ENCODE results near the gene BICRAL.
"Not testable (repeated sequence)": the region's sequence is repeated elsewhere in the genome, so short reads cannot be mapped to it uniquely, and the experiment has no call there.

The BICRAL gene

DNA sequence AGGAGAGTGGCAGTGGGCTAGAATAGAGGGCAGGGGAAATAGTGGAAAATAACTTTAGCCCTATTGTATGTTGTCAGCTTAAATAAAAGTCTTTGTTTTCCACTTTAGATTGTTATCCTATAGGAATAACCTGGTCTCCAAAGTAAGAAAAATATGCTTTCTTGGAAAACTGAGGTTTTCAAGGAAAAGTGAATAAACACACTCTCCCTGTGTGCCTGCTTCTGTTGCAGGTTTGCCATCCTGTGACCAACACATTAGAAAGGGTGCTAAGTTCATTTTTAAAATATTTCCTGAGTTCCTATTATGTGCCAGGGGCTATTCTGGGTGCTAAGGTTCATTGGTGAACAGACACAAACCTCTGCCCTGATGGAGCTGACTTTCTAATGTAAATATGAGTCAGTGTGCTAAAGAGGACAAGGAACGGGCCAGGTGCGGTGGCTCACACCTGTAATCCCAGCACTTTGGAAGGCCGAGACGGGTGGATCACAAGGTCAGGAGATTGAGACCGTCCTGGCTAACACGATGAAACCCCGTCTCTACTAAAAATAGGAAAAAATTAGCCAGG, 23.5 kb downstream of the BICRAL start:
- DNase-seq: no peak

GRCh38 chr6:42806359-42806758, 24.5 kb downstream of the BICRAL start:
- not testable (repeated sequence) for DNase-seq

DNA sequence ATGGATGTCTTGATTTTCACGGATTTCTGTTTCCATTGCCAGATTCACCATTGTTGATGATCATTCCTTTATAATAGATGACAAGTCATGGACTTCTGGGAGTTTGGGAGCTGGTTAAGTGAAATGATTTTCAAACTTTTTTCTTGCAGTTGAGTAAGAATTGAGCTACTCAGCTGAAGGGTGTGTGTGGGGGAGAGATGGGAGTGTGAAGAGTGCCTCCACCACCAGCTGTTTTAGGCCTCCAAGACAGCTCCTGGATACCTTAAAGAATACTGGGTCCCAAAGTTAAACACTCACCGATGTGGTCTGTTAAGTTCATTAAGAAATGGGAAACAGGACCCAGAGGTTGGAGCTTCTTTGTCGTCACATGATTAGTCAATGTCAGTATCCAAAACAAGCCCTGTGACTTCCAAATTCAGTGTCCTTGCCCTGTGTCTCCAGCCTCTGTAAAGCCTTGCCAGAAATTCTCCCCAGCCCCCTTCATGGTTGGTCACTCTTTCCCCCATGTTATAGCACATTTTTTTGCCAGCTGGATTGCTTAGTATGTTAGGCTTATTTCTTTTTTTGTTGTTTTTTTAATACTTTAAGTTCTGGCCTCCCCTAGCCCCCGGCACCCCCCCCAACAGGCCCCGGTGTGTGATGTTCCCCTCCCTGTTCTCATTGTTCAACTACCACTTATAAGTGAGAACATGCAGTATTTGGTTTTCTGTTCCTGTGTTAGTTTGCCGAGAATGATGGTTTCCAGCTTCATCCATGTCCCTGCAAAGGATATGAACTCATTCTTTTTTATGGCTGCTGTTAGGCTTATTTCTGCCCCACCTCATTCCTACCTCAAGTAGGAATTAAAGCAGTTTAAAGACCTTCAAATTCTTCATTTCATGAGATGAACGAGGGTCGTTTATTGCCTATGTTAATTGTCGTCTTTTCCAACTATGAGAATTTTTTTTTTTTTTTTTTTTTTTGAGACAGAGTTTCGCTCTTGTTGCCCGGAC, 26.9 kb downstream of the BICRAL start:
- DNase-seq: no peak

- DNase-seq: no peak
Measured at GRCh38 chr6:42813074-42813645, 31.3 kb downstream of the BICRAL start.

DNA sequence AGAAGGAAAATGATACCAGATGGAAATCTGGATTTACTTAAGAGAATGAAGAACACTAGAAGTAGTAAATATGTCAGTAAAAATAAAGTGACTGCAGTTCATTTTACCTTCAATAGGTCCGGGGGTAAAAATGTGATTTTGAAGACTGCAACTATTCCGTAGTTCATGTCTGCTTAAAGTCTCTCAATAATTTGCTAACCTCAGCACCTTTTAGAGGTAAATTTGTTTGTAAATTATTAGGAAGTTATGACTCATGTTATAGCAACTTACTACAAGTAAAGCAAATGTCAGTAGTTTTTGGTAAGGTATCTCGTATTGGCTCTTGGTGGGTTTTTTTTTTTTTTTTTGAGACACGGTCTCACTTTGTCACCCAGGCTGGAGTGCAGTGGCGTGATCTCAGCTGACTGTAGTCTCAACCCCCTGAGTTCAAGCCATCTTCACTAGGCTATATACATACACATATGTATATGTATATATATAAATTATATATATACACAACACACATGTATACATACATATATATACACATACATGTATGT, 32.1 kb downstream of the BICRAL start:
- DNase-seq: no peak

- DNase-seq: not testable (repeated sequence)
Measured at GRCh38 chr6:42815726-42816125, 33.9 kb downstream of the BICRAL start.

DNA sequence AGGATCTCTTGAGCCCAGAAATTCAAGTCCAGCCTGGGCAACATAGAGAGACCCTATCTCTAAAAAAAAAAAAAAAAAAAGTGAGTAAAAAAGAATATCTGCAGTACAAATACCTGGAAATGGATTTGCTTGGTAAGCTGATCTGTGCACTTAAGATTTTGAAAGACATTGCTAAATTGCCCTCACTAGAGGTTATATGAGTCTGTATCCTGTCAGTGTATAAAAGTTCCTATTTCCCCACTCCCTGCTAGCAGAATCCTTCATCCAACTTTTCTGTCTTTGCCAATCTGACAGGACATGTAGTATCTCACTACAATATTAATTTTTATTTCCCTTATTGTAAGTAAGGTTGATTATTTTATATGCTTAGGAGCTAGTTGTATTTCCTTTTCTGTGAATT, 36.1 kb downstream of the BICRAL start:
- DNase-seq: no peak

DNA sequence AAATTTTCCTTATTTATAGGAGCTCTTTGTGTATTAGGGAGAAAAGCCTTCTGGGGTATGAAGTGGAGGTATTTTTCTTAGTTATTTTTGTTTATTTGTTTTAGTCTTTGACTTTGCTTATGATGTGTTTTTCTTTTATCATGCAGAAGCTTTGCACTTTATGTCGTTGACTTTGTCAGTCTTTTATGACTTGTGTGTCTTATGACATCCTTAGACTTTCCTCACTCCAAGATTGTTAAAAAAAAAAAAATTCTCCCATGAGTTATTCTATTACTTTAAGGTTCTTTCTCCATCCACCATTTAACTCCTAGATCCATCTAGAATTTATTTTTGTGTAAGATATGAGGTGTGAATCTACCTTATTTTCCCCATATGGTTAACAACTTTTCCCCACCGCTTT, 36.6 kb downstream of the BICRAL start:
- no peak for DNase-seq

DNA sequence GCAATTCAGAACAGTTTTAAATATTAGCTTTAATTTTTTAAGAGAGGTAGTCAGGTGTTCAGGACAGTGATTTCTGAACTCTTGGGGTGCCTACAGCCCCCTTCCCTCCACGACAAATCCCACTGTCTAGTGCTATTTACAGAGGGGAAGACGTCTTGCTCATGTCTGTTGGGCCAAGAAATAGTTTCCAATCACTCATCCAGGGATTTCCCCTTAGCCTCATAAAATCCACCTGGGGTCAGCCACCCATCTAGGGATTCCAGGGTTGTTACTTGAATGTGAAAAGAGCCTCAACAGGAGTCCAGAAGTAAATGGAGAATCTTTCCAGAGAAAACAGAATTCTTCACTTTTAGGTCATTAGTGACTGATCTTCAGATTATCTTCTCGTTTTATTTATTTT, 37.0 kb downstream of the BICRAL start:
- DNase-seq: no peak

DNA sequence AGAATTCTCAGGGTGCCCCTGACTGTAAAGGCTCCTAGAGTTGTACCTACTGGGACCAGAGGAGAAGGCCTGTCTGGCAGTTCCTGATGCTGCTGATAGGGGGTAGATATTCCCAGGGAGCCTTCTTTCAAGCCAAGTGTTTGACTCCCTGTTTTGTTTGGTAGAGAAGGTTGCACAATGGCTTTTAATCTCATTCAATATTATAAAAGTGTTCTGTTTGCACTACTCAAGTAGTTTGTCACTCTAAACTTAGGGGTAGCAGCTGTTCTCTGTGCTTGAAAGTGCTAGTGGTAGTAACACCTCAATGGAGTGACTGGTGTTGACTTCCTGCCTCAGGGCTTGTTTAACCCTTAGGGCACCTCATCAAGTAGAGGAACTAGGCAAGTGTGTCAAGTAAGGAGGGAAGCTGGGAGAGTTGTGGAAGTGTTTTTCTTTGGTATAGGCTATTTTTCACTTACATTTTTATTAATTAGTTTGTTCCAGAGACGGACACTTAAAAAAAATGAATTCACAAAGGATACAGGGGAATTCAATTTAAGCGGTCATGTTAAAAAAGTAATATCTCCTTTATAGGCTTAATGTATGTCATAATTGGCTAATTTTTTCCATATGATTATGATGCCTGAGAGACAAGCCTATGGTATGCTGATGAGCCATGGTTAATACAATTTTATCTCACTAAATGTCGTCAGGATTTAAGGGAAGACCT, 38.1 kb downstream of the BICRAL start:
- no peak for DNase-seq

DNA sequence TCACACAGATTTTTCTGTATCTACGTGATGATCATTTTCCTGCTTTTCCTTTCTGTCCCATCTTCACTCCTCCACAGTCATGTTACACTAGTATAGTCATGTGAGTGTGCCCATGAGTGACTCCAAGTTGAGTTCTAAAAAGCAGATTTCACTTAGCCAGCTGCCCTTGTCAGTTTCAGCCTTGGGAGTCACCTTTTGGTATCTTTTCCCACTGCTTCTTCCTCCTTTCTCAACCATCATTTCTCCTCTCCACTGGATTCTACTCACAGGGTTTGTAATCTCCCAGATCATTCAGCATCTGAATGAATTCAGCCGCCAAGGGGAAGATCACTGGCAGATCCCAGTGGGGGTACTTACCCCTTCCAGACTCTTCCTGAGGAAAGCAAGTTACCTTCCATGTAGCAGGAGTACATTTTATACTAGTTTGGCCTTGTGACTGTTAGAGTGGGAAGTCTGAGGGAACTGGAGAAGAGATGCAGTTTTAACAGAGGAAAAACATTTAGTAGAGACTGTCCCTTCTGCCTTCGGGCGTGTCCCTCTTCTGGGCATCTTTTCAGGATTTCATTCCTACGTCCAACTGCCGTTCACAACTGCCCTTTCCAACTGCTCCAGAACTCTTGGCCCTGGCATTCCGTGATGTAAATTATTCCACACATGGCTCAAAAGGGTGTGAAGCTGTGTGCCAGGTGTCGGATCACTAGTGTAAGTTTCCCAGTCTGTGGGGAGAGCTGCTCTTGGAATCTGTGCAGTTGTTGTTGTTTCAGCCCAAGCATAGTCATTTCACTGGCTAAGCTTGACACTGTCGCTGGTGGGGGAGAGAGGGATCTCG, 38.9 kb downstream of the BICRAL start:
- DNase-seq: no peak

DNA sequence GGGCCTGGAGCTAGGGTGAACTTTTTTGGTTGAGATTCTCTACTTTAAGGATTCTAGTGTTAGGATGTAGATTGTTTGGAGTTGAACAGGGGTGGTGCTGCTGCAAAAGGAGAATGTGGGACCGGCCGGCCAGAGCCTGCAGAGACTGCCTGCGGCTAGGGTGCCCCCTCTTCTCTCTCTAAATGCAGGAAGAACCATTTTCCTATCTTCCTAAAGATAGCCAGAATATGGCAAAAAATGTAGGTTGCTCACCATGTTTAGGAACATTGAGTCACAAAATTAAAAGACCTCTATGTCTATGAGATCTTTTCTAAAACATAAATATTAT, 39.5 kb downstream of the BICRAL start:
- DNase-seq: no peak

DNA sequence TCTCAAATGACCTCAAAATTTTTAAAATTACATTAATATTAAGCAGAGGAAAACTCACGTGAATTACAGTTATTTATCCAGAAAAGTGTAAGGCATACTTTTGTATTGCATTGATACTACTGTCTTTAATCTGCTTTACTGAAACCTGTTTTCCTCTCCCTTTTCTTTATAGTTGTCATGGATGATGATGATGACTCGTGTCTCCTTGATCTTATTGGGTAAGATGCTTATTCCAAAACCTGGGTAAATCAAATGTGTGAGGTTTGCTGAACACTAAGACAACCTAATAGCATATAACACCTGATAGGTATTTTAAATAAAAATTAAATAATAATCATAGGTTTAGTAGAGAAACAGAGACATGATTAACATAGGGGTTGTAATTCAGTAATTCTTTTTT, 40.0 kb downstream of the BICRAL start:
- no peak for DNase-seq

GRCh38 chr6:42829561-42830092, 47.8 kb downstream of the BICRAL start:
- no peak for DNase-seq

DNA sequence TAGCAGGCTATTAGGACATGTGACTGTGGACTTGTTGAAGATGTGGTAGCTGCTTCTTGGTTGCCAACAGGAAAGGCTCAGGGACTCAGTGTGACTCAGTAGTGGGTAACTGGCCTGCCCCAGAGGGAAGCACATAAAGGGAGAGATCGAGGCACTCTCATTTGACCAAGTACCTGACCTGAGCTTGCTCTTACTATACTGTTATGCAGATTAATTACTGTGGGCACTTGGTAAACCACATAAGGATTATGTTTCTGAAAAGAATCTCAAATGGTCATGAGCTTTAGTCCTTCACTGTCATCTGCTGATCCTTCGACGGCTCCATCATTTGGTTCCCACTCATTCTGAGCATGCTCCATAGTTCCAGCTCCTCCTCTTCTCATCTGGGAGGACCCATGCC, 49.4 kb downstream of the BICRAL start:
- no peak for DNase-seq

GRCh38 chr6:42834056-42834455, 52.2 kb downstream of the BICRAL start:
- DNase-seq: no peak

- DNase-seq: no peak
Measured at GRCh38 chr6:42841844-42842584, 60.2 kb downstream of the BICRAL start.

DNA sequence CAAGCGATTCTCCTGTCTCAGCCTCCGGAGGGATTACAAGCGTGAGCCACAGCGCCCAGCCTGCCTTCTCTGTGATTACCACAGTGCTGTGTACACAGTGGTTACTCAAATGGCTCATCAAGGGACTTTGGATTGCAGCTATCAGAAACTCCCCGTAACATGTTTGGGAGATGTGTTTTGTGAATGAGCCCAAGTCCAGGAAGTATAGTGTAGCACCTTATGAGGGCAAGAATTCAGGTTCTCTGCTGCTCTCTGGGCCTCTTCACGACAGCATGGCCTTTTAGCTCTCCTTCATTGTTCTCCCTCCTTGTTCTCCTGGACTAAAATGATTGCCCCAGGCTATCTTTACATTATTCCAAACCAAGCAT, 63.5 kb downstream of the BICRAL start:
- DNase-seq: no peak

GRCh38 chr6:42846505-42846904, 64.7 kb downstream of the BICRAL start:
- DNase-seq: no peak

DNA sequence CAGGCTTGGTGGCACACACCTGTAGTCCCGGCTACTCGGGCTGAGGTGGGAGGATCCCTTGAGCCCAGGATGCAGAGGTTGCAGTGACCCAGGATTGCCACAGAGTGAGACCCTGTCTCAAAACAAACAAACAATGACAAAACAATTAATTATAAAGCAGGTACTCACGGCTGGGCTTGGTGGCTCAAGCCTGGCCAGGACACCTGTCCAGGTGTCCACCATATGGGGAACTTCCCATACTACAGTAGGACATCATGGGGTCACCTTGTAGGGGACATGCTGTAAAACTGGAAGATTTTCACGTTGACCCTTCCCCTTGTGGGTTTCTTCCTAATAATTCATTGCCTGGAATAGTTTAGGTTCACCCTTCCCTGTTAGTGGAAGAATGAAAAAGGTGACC, 66.8 kb downstream of the BICRAL start:
- no peak for DNase-seq

GRCh38 chr6:42851599-42851998, 69.7 kb downstream of the BICRAL start:
- DNase-seq: no peak
